HUES64 (cell line): ENCODE data around the gene ARSI.

Experiments used
- H3K27ac ChIP-seq: 2 replicates; pipeline ENCODE4 v1.7.0; 2013; ENCODE audit warnings: low read depth, low read length, inconsistent platforms
- H3K27me3 ChIP-seq: 2 replicates; pipeline ENCODE4 v1.6.1; 2013; ENCODE audit warnings: mild to moderate bottlenecking, low read length; ENCODE audit not compliant: insufficient read depth
- H3K36me3 ChIP-seq: 2 replicates; pipeline ENCODE4 v1.6.1; 2013; ENCODE audit warnings: mild to moderate bottlenecking, low read length; ENCODE audit not compliant: insufficient read depth
- H3K4me1 ChIP-seq: 2 replicates; pipeline ENCODE4 v1.6.1; 2013; ENCODE audit warnings: mild to moderate bottlenecking, low read length, moderate library complexity; ENCODE audit not compliant: insufficient read depth
- H3K4me3 ChIP-seq: 2 replicates; pipeline ENCODE4 v1.5.1; 2013; ENCODE audit warnings: mild to moderate bottlenecking, low read length, moderate library complexity
- H3K9ac ChIP-seq: 2 replicates; pipeline ENCODE4 v1.6.1; 2013; ENCODE audit warnings: mild to moderate bottlenecking, low read depth, low read length
- H3K9me3 ChIP-seq: 2 replicates; pipeline ENCODE4 v1.6.1; 2013; ENCODE audit warnings: low read depth, low read length; ENCODE audit not compliant: insufficient read depth
- WGBS: fragments of 150-250, 120-280 bp; methylation state at CpG from one replicate; pipeline ENCODE4 v1.1.7; 2013; ENCODE audit warnings: missing lambda C conversion rate; 5-methylcytosine and 5-hydroxymethylcytosine counted together

Gene ARSI

GRCh38 chr5:150326707-150327106 is 24.0 kb upstream of the ARSI start:
- H3K9ac ChIP-seq, result no peak overlapping the region
- no peaks in the 10 kb centered on the region for H3K27me3 ChIP-seq
- H3K27ac ChIP-seq, result no peak overlapping the region
- no peaks in the 10 kb centered on the region for H3K36me3 ChIP-seq
- WGBS, result 41% methylated on average over 2 of the region's 2 CpGs
- H3K4me1 ChIP-seq, result 0 out of 2 replicates have a peak, but pooled peaks cover 7% of the 10 kb centered on the region
- H3K9me3 ChIP-seq, result no peaks in the 10 kb centered on the region
- no peak overlapping the region for H3K4me3 ChIP-seq

GRCh38 chr5:150325426-150325825 is 22.7 kb upstream of the ARSI start:
- no peaks in the 10 kb centered on the region for H3K27me3 ChIP-seq
- H3K9me3 ChIP-seq, result no peaks in the 10 kb centered on the region
- no peak overlapping the region for H3K4me3 ChIP-seq
- no peaks in the 10 kb centered on the region for H3K36me3 ChIP-seq
- 86% methylated on average over 4 of the region's 4 CpGs for WGBS
- H3K27ac ChIP-seq, result no peak overlapping the region
- 0 out of 2 replicates have a peak, but pooled peaks cover 7% of the 10 kb centered on the region for H3K4me1 ChIP-seq
- H3K9ac ChIP-seq, result no peak overlapping the region

GRCh38 chr5:150323819-150324218 is 21.1 kb upstream of the ARSI start:
- no peaks in the 10 kb centered on the region for H3K27me3 ChIP-seq
- no peak overlapping the region for H3K27ac ChIP-seq
- WGBS, result 81% methylated on average over 8 of the region's 8 CpGs
- H3K4me1 ChIP-seq, result peaks cover 13% of the 10 kb centered on the region
- H3K9me3 ChIP-seq, result no peaks in the 10 kb centered on the region
- H3K4me3 ChIP-seq, result no peak overlapping the region
- no peaks in the 10 kb centered on the region for H3K36me3 ChIP-seq
- H3K9ac ChIP-seq, result no peak overlapping the region

GRCh38 chr5:150323092-150323491 is 20.4 kb upstream of the ARSI start:
- H3K9ac ChIP-seq, result no peak overlapping the region
- H3K36me3 ChIP-seq, result no peaks in the 10 kb centered on the region
- H3K4me3 ChIP-seq, result no peak overlapping the region
- H3K27me3 ChIP-seq, result no peaks in the 10 kb centered on the region
- no peak overlapping the region for H3K27ac ChIP-seq
- H3K9me3 ChIP-seq, result no peaks in the 10 kb centered on the region
- H3K4me1 ChIP-seq, result peaks cover 20% of the 10 kb centered on the region
- WGBS, result 95% methylated on average over 6 of the region's 6 CpGs

GRCh38 chr5:150322202-150322601 is 19.5 kb upstream of the ARSI start:
- Histone ChIP-seq H3K27ac (no peak overlapping the region), H3K9ac (no peak overlapping the region), H3K9me3 (no peaks in the 10 kb centered on the region), H3K4me3 (no peak overlapping the region), H3K4me1 (peaks cover 26% of the 10 kb centered on the region), H3K27me3 (no peaks in the 10 kb centered on the region), H3K36me3 (no peaks in the 10 kb centered on the region)

- no peaks in the 10 kb centered on the region for H3K36me3 ChIP-seq
- H3K27ac ChIP-seq, result no peak overlapping the region
- WGBS, result 100% methylated on average over 1 of the region's 1 CpG
- peaks cover 22% of the 10 kb centered on the region for H3K4me1 ChIP-seq
- no peak overlapping the region for H3K9ac ChIP-seq
- no peaks in the 10 kb centered on the region for H3K9me3 ChIP-seq
- H3K27me3 ChIP-seq, result no peaks in the 10 kb centered on the region
- H3K4me3 ChIP-seq, result no peak overlapping the region
These were observed 19.1 kb upstream of the ARSI start for GRCh38 chr5:150321784-150322183.

- Histone ChIP-seq H3K36me3 (no peaks in the 10 kb centered on the region), H3K4me3 (no peak overlapping the region), H3K9me3 (no peaks in the 10 kb centered on the region), H3K4me1 (peaks cover 22% of the 10 kb centered on the region), H3K27ac (no peak overlapping the region), H3K9ac (no peak overlapping the region), H3K27me3 (no peaks in the 10 kb centered on the region)
- 93% methylated on average over 1 of the region's 1 CpG for WGBS
These were observed 18.5 kb upstream of the ARSI start for GRCh38 chr5:150321211-150321610.

- no peak overlapping the region for H3K9ac ChIP-seq
- no peaks in the 10 kb centered on the region for H3K36me3 ChIP-seq
- H3K27ac ChIP-seq, result no peak overlapping the region
- no peak overlapping the region for H3K4me3 ChIP-seq
- WGBS, result 92% methylated on average over 2 of the region's 2 CpGs
- H3K9me3 ChIP-seq, result no peaks in the 10 kb centered on the region
- no peaks in the 10 kb centered on the region for H3K27me3 ChIP-seq
- peaks cover 22% of the 10 kb centered on the region for H3K4me1 ChIP-seq
These were observed 17.4 kb upstream of the ARSI start for GRCh38 chr5:150320044-150320613.

GRCh38 chr5:150319484-150319790 is 16.7 kb upstream of the ARSI start:
- Histone ChIP-seq H3K27ac (no peak overlapping the region), H3K9me3 (no peaks in the 10 kb centered on the region), H3K9ac (no peak overlapping the region), H3K36me3 (no peaks in the 10 kb centered on the region), H3K4me3 (no peak overlapping the region), H3K27me3 (no peaks in the 10 kb centered on the region), H3K4me1 (peaks cover 22% of the 10 kb centered on the region)
- 88% methylated on average over 4 of the region's 6 CpGs for WGBS

- 64% methylated on average over 9 of the region's 9 CpGs for whole genome bisulfite sequencing
- peaks cover 22% of the 10 kb centered on the region for H3K4me1 ChIP-seq
These were observed 16.1 kb upstream of the ARSI start for GRCh38 chr5:150318613-150319483.

GRCh38 chr5:150317048-150318003 is 14.6 kb upstream of the ARSI start:
- no peaks in the 10 kb centered on the region for H3K27me3 ChIP-seq
- 67% methylated on average over 11 of the region's 11 CpGs for WGBS
- H3K9me3 ChIP-seq, result no peaks in the 10 kb centered on the region
- no peak overlapping the region for H3K4me3 ChIP-seq
- no peaks in the 10 kb centered on the region for H3K36me3 ChIP-seq
- no peak overlapping the region for H3K27ac ChIP-seq
- H3K9ac ChIP-seq, result peak overlapping the region; percentile 10; the same call in 1 of the 2 replicates
- H3K4me1 ChIP-seq, result peaks cover 22% of the 10 kb centered on the region

More at GRCh38 chr5:150318613-150319483, 16.1 kb upstream of the ARSI start:
- H3K36me3 ChIP-seq, result no peaks in the 10 kb centered on the region
- no peaks in the 10 kb centered on the region for H3K9me3 ChIP-seq
- H3K27me3 ChIP-seq, result no peaks in the 10 kb centered on the region
- no peak overlapping the region for H3K4me3 ChIP-seq
- no peak overlapping the region for H3K27ac ChIP-seq
- H3K9ac ChIP-seq, result no peak overlapping the region
